GM13977 (cell line): ENCODE measurements around the gene PDGFD.

Source experiments
- DNase-seq: peaks from one replicate; pipeline ENCODE4 v3.0.0; 2012; ENCODE audit warnings: low spot score
- CTCF ChIP-seq: IDR thresholded peaks from 2 replicates; pipeline ENCODE4 v1.5.1; 2012; ENCODE audit warnings: mild to moderate bottlenecking, control low read depth; ENCODE audit not compliant: insufficient read depth; ENCODE audit errors: extremely low read depth, missing control alignments
- in situ Hi-C: fragments of 300-500 bp; cut with MboI; formaldehyde crosslinking; loops from one replicate; pipeline ENCODE4 v1.12.0; 2022; ENCODE audit warnings: low sequenced_read_pairs, low pct_unique_long_range_greater_than_20kb, mixed read lengths, inconsistent platforms; ENCODE audit not compliant: unreplicated experiment

PDGFD gene

GRCh38 chr11:104005234-104005855 lies 158.6 kb downstream of the PDGFD start:
- in situ Hi-C loops: no loop called here
- no peak for DNase-seq
- TF ChIP-seq CTCF: no peak

- in situ Hi-C loops: no loop called here
- TF ChIP-seq CTCF: no peak
- DNase-seq: no peak
Measured at GRCh38 chr11:104003491-104003890, 160.5 kb downstream of the PDGFD start.

GRCh38 chr11:104001561-104002056 lies 162.3 kb downstream of the PDGFD start:
- in situ Hi-C loops: no loop called here
- no peak for TF ChIP-seq CTCF

GRCh38 chr11:104000798-104001197 lies 163.1 kb downstream of the PDGFD start:
- in situ Hi-C loops: no loop called here
- DNase-seq: no peak
- TF ChIP-seq CTCF: no peak

More at GRCh38 chr11:104001561-104002056, 162.3 kb downstream of the PDGFD start:
- no peak for DNase-seq

- TF ChIP-seq CTCF: no peak
- in situ Hi-C loops: no loop called here
- no peak for DNase-seq
Measured at GRCh38 chr11:103998826-103999508, 165.0 kb downstream of the PDGFD start.

- no peak for TF ChIP-seq CTCF
- in situ Hi-C loops: no loop called here
- DNase-seq: no peak
Measured at GRCh38 chr11:103997082-103997481, 166.9 kb downstream of the PDGFD start.
